ENCODE measurements around the gene GRID2. TPM values are rescaled to one million over a fixed set of nuclear protein-coding genes. Genes with fewer than 3 reads are reported as not detected.

Gene GRID2
- total and polyA plus RNA-seq, 11 donors: 0.29 to 0.38 (median 0.33) TPM; not detected in 8

DNA sequence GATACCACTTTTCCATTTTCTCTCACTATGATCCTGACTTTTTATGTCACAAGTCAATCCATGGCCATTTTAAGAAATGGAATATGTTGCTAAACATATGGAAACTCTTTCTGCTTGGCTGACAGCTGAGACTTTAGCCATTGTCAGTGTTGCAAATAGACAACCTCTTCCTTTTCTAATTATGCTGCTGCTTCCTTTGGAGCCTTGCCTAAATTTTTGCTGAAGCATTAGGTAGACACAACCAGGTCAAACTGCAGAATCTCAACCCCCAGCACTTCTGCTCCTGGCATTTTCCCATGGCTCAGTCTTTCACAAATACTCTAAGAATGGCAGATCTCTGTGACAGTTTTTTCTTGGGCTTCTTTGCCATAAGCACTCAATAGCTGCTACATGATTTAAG is 543.3 kb downstream of the GRID2 start:
- Histone ChIP-seq H3K36me3 (no peaks in the 10 kb centered on the region), H3K9me3 (no peaks in the 10 kb centered on the region), H3K27ac (no peak overlapping the region), H3K27me3 (no peaks in the 10 kb centered on the region), H3K4me1 (no peaks in the 10 kb centered on the region), H3K4me3 (no peak overlapping the region)
- TF ChIP-seq, protein P1, sequence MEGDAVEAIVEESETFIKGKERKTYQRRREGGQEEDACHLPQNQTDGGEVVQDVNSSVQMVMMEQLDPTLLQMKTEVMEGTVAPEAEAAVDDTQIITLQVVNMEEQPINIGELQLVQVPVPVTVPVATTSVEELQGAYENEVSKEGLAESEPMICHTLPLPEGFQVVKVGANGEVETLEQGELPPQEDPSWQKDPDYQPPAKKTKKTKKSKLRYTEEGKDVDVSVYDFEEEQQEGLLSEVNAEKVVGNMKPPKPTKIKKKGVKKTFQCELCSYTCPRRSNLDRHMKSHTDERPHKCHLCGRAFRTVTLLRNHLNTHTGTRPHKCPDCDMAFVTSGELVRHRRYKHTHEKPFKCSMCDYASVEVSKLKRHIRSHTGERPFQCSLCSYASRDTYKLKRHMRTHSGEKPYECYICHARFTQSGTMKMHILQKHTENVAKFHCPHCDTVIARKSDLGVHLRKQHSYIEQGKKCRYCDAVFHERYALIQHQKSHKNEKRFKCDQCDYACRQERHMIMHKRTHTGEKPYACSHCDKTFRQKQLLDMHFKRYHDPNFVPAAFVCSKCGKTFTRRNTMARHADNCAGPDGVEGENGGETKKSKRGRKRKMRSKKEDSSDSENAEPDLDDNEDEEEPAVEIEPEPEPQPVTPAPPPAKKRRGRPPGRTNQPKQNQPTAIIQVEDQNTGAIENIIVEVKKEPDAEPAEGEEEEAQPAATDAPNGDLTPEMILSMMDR (IDR thresholded peaks at IDR 0.05): no peak
- TF ChIP-seq POLR2A (IDR thresholded peaks at IDR 0.05): no peak
- no peak for ATAC-seq
- intact Hi-C loops (cut with DNase I): no loop called here
- DNase-seq: no peak

DNA sequence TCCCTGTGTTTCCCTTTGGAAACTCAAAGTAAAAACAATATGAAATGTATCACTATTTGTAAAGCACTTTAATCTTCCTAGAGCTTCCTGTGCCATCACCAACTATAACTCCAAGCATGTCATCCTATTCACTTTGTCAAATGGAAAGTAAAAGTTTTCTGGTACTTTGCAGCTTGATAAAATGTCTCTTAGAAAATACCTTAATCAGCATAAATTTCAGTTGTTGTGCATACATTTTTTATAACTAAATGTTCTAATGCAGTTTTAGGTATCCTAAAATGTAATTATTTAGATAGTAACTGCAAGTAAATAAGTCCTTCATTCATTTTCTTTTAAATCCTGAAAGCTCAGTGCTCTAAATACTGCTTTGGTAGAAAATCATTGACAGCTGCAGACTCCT is 558.7 kb downstream of the GRID2 start:
- Histone ChIP-seq H3K4me3 (no peak overlapping the region), H3K9me3 (no peaks in the 10 kb centered on the region), H3K4me1 (no peaks in the 10 kb centered on the region), H3K36me3 (no peaks in the 10 kb centered on the region), H3K27ac (no peak overlapping the region), H3K27me3 (no peaks in the 10 kb centered on the region)
- intact Hi-C loops (cut with DNase I): no loop called here
- no peak for DNase-seq
- TF ChIP-seq, protein P1 (IDR thresholded peaks at IDR 0.05): no peak
- no peak for TF ChIP-seq POLR2A (IDR thresholded peaks at IDR 0.05)
- no peak for ATAC-seq

DNA sequence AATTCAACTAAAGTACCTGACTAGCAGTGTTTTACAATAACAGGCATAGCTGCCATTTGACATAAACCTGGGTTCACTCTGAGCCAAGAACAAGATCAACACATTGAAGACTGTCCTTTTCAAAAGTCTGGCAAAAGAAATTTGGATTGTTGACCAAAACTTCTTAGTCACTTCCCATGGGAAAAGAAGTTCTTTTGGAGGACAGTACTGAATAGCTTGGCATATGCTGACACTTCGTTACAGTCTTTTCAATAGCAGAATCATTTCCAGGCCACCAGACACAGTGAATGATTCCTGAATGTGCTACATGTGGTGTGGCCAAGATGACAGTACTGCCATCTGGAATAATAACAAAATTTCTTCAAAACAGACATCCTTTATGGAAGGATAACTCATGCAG is 560.3 kb downstream of the GRID2 start:
- DNase-seq (no peak), ATAC-seq (no peak)
- WGBS, 4 donors: 44 to 55% (median 48%) methylated on average over 1 of the region's 1 CpG
- no peaks in the 10 kb centered on the region for H3K27me3 ChIP-seq
- intact Hi-C loops (cut with DNase I): no loop called here
- TF ChIP-seq, protein P1 (IDR thresholded peaks at IDR 0.05): no peak
- no peak for TF ChIP-seq POLR2A (IDR thresholded peaks at IDR 0.05)
- H3K27ac ChIP-seq: no peak overlapping the region
- no peaks in the 10 kb centered on the region for H3K36me3 ChIP-seq
- no peak overlapping the region for H3K4me3 ChIP-seq
- H3K9me3 ChIP-seq: no peaks in the 10 kb centered on the region
- no peaks in the 10 kb centered on the region for H3K4me1 ChIP-seq

DNA sequence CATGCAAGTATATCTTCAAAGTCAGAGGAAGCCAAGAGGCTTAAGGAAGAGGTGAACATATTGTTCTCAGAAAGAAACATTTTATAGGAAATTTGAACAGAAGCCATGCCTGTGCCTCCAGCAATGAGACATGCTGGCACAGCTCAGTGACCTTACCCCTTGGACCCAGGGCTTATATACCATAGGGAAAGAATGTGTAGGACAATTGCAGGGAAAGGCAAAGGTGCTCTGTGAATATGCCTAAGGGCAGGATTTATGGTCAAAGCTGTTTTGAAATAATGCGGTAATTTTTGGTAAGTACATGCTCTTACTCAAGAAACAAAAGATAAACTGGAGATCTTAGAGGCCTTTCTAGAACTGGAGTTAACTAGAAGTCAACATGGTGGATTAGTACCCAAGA is 568.8 kb downstream of the GRID2 start:
- Histone ChIP-seq H3K36me3 (no peaks in the 10 kb centered on the region), H3K27ac (no peak overlapping the region), H3K4me3 (no peak overlapping the region), H3K4me1 (no peaks in the 10 kb centered on the region), H3K27me3 (no peaks in the 10 kb centered on the region), H3K9me3 (no peaks in the 10 kb centered on the region)
- 94 to 100% (median 97%) methylated on average over 1 of the region's 1 CpG for WGBS, 4 donors
- ATAC-seq: no peak
- TF ChIP-seq POLR2A (IDR thresholded peaks at IDR 0.05): no peak
- TF ChIP-seq, protein P1 (IDR thresholded peaks at IDR 0.05): no peak
- no peak for DNase-seq
- intact Hi-C loops (cut with DNase I): no loop called here
